Esophagus muscularis mucosa (tissue), 4 donors: ENCODE measurements around the gene BMPR1B. TPM values are rescaled to one million over a fixed set of nuclear protein-coding genes. Genes with fewer than 3 reads are reported as not detected.

Source experiments
- DNase-seq: peaks from one replicate; pipeline ENCODE4 v3.0.0-alpha.2; 2017; ENCODE audit errors: extremely low spot score
- H3K27ac ChIP-seq, 4 donors: fragments of 200-600 bp; sonication (generic); replicated peaks in 1 of 4; 1 replicate in 3 of 4; 2 replicates in 1 of 4; pipeline ENCODE4 v1.5.1; 2016 to 2019; ENCODE audit warnings: mild to moderate bottlenecking in 1 of 4
- H3K27me3 ChIP-seq, 4 donors: fragments of 200-600 bp; sonication (generic); one replicate each; pipeline versions ENCODE4 v1.5.1 to v1.6.0; 2016 to 2019
- H3K36me3 ChIP-seq, 4 donors: fragments of 200-600 bp; sonication (generic); one replicate each; pipeline ENCODE4 v1.5.1; 2016 to 2019
- H3K4me1 ChIP-seq, 4 donors: fragments of 200-600 bp; sonication (generic); one replicate each; pipeline ENCODE4 v1.5.1; 2016 to 2019
- H3K4me3 ChIP-seq, 4 donors: fragments of 200-600 bp; sonication (generic); 1 replicate in 2 of 4; 2 replicates in 2 of 4; pipeline ENCODE4 v1.5.1; 2016 to 2019; ENCODE audit warnings: mild to moderate bottlenecking in 4 of 4, moderate library complexity in 1 of 4
- H3K9me3 ChIP-seq, 4 donors: fragments of 200-600 bp; sonication (generic); 1 replicate in 3 of 4; 2 replicates in 1 of 4; pipeline ENCODE4 v1.5.1; 2016 to 2019
- CTCF ChIP-seq, 3 experiments: fragments of 200-600 bp in 2 of 3; fragments of 450-650 bp in 1 of 3; sonication (generic) in 2 of 3; IDR thresholded peaks; one replicate each; pipeline ENCODE4 v1.5.1; 2017 to 2019; ENCODE audit warnings: antibody characterized with exemption in 3 of 3, mild to moderate bottlenecking in 2 of 3, moderate library complexity in 1 of 3
- EP300 ChIP-seq: sonication (generic); formaldehyde crosslinking; IDR thresholded peaks from one replicate; pipeline ENCODE4 v1.6.1; 2017; ENCODE audit warnings: antibody characterized with exemption
- POLR2A ChIP-seq: fragments of 450-650 bp; IDR thresholded peaks from one replicate; pipeline ENCODE4 v1.6.1; 2017; ENCODE audit warnings: antibody characterized with exemption, moderate library complexity, mild to moderate bottlenecking, low read depth
- POLR2AphosphoS5 ChIP-seq, 2 donors: sonication (generic); formaldehyde crosslinking; IDR thresholded peaks; one replicate each; pipeline ENCODE4 v1.6.1; 2017; ENCODE audit warnings: antibody characterized with exemption in 2 of 2
- WGBS: methylation state at CpG from one replicate; pipeline ENCODE4 v1.1.5; 2018; 5-methylcytosine and 5-hydroxymethylcytosine counted together
- intact Hi-C: fragments of 100-400 bp; cut with DNase I; formaldehyde crosslinking; loops from one replicate; pipeline ENCODE4 v1.15.1; 2023
- total RNA-seq, 4 donors: library from RNA; depleted of rRNA; stranded (reverse); fragments of >200 nt; gene quantifications; one replicate each; pipeline versions ENCODE4 v1.1.0 to v1.2.1, GENCODE V29; 2016

BMPR1B gene
- total RNA-seq, 4 donors from 2014 or later, result 11.3 to 22.0 (median 17.6) TPM

GRCh38 chr4:95066050-95066449, 308.3 kb downstream of the BMPR1B start:
- TF ChIP-seq CTCF (IDR thresholded peaks at IDR 0.05) (no peak), POLR2A (no peak), EP300 (no peak), POLR2AphosphoS5 (IDR thresholded peaks at IDR 0.05) (no peak)
- no peak for DNase-seq
- no peaks in the 10 kb centered on the region for H3K36me3 ChIP-seq
- no peak overlapping the region for H3K27ac ChIP-seq
- H3K9me3 ChIP-seq, result no peaks in the 10 kb centered on the region
- intact Hi-C loops, result no loop called here
- H3K27me3 ChIP-seq, result no peaks in the 10 kb centered on the region
- 40% methylated on average over 1 of the region's 1 CpG for WGBS
- peaks cover 5 to 17% (median 12%) of the 10 kb centered on the region in 4 donors for H3K4me1 ChIP-seq
- H3K4me3 ChIP-seq, result no peak overlapping the region

GRCh38 chr4:95068401-95068800, 310.6 kb downstream of the BMPR1B start:
- Histone ChIP-seq H3K27ac (no peak overlapping the region), H3K9me3 (no peaks in the 10 kb centered on the region), H3K27me3 (no peaks in the 10 kb centered on the region), H3K4me3 (no peak overlapping the region), H3K4me1 (peaks cover 5 to 17% (median 12%) of the 10 kb centered on the region in 4 donors), H3K36me3 (no peaks in the 10 kb centered on the region)
- TF ChIP-seq POLR2A, result no peak
- no peak for TF ChIP-seq POLR2AphosphoS5 (IDR thresholded peaks at IDR 0.05)
- no peak for TF ChIP-seq CTCF (IDR thresholded peaks at IDR 0.05)
- TF ChIP-seq EP300, result no peak
- WGBS, result 100% methylated on average over 1 of the region's 1 CpG
- intact Hi-C loops, result no loop called here
- DNase-seq, result no peak

GRCh38 chr4:95068818-95069478, 311.2 kb downstream of the BMPR1B start:
- intact Hi-C loops, result no loop called here
- DNase-seq, result no peak
- TF ChIP-seq EP300 (no peak), CTCF (IDR thresholded peaks at IDR 0.05) (no peak), POLR2A (no peak), POLR2AphosphoS5 (IDR thresholded peaks at IDR 0.05) (no peak)
- Histone ChIP-seq H3K4me3 (no peak overlapping the region), H3K4me1 (peaks cover 5 to 17% (median 12%) of the 10 kb centered on the region in 4 donors), H3K27ac (no peak overlapping the region), H3K27me3 (no peaks in the 10 kb centered on the region), H3K9me3 (no peaks in the 10 kb centered on the region), H3K36me3 (no peaks in the 10 kb centered on the region)
- 87% methylated on average over 2 of the region's 2 CpGs for WGBS

- Histone ChIP-seq H3K4me1 (peaks cover 0 to 3% (median 0%) of the 10 kb centered on the region in 4 donors), H3K9me3 (no peaks in the 10 kb centered on the region), H3K4me3 (no peak overlapping the region), H3K27me3 (no peaks in the 10 kb centered on the region), H3K36me3 (no peaks in the 10 kb centered on the region), H3K27ac (no peak overlapping the region)
- 91% methylated on average over 3 of the region's 3 CpGs for WGBS
- no peak for DNase-seq
- no peak for TF ChIP-seq EP300
- TF ChIP-seq POLR2A, result no peak
- TF ChIP-seq POLR2AphosphoS5 (IDR thresholded peaks at IDR 0.05), result no peak
- TF ChIP-seq CTCF (IDR thresholded peaks at IDR 0.05), result no peak
- intact Hi-C loops, result no loop called here
Observed at GRCh38 chr4:95071851-95072250, 314.1 kb downstream of the BMPR1B start.

GRCh38 chr4:95073646-95074045, 315.9 kb downstream of the BMPR1B start:
- H3K36me3 ChIP-seq, result no peaks in the 10 kb centered on the region
- intact Hi-C loops, result no loop called here
- no peak overlapping the region for H3K4me3 ChIP-seq
- no peaks in the 10 kb centered on the region for H3K4me1 ChIP-seq
- no peak for DNase-seq
- no peak overlapping the region for H3K27ac ChIP-seq
- no peak for TF ChIP-seq EP300
- no peak for TF ChIP-seq POLR2AphosphoS5 (IDR thresholded peaks at IDR 0.05)
- TF ChIP-seq CTCF (IDR thresholded peaks at IDR 0.05), result no peak
- TF ChIP-seq POLR2A, result no peak
- no peaks in the 10 kb centered on the region for H3K27me3 ChIP-seq
- WGBS, result 88% methylated on average over 1 of the region's 1 CpG
- no peaks in the 10 kb centered on the region for H3K9me3 ChIP-seq
